Measurements from ENCODE around the gene TTLL8.

DNA sequence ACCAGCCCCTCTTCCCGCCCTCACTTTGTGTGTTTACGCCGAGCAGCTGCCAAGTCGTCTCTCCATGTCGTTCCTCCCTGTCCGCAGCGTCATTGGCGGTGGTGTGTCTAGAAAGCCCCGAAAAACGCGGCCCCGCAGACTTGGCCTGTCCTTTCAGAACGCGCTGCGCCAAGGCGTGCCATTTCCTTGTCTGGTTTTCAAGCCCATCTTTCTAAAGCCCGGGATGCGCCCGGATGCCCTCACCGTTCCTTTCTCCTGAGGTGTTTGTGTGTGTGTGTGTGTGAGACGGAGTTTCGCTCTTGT, 32.3 kb upstream of the TTLL8 start:
- no peak for TF ChIP-seq RAD21 (IDR thresholded peaks at IDR 0.05; ENCODE audit: low read depth)
- no peak for TF ChIP-seq EGR1 (IDR thresholded peaks at IDR 0.05)
- TF ChIP-seq EP300 (IDR thresholded peaks at IDR 0.05; ENCODE audit: borderline replicate concordance), result no peak
- no peak for TF ChIP-seq TAF1 (IDR thresholded peaks at IDR 0.05; ENCODE audit: low read depth)
- no peak for TF ChIP-seq TCF12 (IDR thresholded peaks at IDR 0.05; ENCODE audit: low read depth)
- TF ChIP-seq ZBTB7A (IDR thresholded peaks at IDR 0.05; ENCODE audit: low read depth), result no peak
- TF ChIP-seq, protein P1, sequence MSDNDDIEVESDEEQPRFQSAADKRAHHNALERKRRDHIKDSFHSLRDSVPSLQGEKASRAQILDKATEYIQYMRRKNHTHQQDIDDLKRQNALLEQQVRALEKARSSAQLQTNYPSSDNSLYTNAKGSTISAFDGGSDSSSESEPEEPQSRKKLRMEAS (IDR thresholded peaks at IDR 0.05), result no peak
- TF ChIP-seq, protein P2, sequence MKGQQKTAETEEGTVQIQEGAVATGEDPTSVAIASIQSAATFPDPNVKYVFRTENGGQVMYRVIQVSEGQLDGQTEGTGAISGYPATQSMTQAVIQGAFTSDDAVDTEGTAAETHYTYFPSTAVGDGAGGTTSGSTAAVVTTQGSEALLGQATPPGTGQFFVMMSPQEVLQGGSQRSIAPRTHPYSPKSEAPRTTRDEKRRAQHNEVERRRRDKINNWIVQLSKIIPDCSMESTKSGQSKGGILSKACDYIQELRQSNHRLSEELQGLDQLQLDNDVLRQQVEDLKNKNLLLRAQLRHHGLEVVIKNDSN (IDR thresholded peaks at IDR 0.05), result no peak
- no peak for TF ChIP-seq CREB1 (IDR thresholded peaks at IDR 0.05; ENCODE audit: low read depth)
- TF ChIP-seq CEBPB (IDR thresholded peaks at IDR 0.05), result no peak
- no peak for TF ChIP-seq YY1 (IDR thresholded peaks at IDR 0.05; ENCODE audit: low read depth)
- TF ChIP-seq REST (IDR thresholded peaks at IDR 0.05; ENCODE audit: low read depth), result no peak
- no peak for TF ChIP-seq NFIC (IDR thresholded peaks at IDR 0.05)
- no peak for TF ChIP-seq FOXM1 (IDR thresholded peaks at IDR 0.05; ENCODE audit: borderline replicate concordance, low read depth)
